ENCODE measurements around the gene KIZ.

Gene KIZ

DNA sequence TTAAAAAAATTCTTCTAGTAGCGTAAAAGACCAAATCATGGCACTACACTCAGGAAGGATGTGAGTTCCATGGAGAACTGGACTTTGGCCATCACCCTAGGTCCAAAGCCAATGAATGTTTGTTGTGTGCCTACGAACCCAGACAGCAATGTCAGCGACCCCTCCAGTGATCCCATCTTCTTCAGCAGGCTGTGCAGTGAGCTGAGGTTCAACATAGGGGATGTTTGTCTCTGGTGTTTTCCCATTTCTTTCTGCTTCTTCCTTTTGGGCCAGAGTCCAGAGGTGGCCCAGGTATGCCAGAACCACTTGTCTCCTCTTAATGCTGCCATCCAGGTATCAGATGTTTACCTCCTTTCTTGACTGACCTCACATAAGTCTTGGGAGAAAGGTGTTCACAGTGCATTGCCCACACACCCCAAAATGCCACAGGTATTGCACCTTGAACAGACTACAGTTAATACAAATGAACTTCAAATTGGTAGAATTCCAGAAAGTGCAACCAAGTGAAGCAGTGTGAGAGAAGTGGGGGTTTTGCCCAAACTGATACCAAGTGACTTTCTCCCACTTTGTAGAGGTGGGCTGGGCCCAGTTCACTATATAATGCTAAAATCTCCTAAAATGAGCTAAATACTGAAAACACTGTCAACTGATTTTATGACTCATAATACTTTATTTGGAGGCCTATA, 14.1 kb downstream of the KIZ start:
- DNase-seq = no peak

DNA sequence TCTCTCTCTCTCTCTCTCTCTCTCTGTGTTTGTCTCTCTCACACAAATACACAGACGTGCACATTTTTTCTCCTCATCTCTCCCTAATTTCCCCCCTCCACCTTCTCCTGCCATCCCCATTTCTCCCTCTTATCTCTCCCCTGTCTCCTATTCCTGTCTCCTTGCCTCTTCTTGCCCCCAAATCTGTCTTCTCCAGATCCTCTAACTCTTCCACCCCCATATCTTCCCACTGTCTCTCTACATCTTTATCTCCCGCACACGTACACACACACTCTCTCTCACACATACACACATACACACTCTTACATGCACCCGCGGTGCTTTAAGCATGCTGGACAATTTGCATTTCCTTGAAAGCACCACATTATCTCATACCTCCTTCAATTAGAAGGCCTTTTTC, 15.9 kb downstream of the KIZ start:
- peak; percentile 42 for DNase-seq

DNA sequence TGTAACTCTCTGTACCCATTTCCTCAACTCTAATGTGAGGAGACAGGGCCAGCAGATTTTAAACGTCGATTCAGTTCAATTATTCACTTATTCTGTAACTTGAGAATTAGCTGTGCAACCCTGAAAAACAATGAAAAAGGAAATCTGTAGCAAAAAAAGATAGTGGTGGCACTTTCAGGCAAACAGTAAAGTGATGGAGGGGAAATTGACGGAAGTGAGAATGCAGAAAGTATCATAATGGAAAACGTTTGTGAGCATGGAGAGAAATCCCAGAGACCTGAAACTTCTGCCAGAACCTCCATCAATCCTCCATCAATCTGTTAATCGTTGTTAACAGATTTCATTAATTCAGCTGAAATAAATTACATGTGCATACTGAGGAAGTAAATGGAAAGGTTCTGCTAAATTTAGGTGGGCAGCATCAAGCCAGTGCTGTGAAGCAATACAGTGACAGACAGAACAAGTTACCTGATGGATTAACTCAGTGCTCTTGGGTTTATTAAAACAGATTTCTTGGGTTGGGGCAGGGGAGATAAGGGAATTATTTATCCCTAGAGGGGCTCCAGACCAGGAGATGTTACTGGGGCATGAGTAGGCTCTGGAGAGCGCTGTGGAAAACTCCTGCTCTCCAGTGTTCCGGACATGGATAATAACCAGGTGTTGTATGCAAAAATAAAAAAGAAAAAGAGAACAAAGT, 17.5 kb downstream of the KIZ start:
- DNase-seq = no peak

DNA sequence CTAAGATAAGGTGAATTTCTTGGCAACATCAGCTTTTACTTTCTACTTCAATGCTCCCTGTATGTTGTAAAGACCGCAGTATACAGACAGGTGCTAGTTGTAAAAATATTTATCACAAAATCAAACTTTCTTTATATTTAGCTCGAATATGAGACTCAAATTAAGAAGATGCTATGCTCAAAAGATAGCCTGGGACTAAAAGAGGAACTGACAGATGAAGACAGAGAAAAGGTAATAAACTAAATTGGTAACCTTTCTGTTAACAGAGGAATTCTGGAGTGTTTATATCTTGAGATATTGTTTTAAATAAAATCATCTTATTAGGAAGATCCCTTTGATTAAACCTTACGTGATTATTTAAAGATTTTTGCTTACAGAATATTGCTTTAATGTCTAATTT, 19.5 kb downstream of the KIZ start:
- DNase-seq = no peak

DNA sequence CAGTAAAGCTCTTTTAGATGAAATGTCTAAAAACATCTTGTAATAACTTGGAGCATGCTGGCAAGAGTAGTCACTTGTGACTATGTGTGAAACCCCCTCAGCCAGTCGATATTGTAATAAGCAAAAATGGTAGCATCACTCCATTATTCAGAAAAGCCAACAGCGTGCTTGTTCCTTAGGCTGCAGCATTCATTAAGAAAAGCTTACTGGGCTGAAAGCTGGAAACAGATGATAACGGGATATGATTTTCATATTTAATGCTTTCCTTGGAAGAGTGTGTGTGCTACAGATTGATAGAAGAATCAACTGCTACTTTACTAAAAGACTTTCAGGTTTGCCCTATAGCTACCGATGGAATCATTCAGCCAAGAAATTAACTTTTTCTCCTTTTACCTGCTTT, 20.3 kb downstream of the KIZ start:
- no peak for DNase-seq

DNA sequence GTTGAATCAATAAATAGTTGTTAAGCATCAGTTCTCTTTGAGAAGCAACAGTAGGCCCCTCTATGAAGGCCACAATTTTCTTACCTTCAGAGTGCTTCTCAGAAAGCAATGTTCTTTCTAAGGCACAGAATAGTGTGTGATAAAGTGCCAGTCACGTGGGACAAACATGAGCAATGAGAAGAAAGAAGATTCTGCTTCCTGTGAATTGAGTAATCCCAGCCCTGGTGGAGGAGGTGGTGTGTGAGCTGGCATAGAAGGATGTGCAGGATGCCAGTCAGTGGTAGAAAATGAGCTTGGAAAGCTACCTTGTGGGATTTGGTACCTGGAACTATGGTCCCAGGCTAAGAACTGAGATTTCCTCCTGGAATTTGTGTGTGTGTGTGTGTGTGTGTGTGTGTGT, 21.7 kb downstream of the KIZ start:
- no peak for DNase-seq

DNA sequence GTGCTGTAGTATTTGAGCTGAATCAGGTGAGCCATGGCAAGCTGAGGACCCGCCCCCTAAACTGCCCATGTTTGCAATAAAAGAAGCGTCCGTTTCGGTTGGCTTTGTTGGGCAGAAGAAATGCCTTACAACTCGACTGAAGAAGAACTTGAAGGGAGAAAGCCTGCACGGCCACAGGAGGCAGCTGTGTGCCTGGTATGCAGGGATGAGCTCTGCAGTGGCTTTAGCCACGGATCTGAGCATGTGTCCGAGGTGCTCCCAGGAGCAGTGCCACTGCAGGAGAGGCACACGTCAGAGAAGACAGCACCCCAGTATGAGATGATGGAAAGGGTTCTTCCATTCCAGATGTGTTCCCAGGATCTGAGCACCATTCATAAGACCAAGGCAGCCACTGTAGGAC, 23.5 kb downstream of the KIZ start:
- no peak for DNase-seq

DNA sequence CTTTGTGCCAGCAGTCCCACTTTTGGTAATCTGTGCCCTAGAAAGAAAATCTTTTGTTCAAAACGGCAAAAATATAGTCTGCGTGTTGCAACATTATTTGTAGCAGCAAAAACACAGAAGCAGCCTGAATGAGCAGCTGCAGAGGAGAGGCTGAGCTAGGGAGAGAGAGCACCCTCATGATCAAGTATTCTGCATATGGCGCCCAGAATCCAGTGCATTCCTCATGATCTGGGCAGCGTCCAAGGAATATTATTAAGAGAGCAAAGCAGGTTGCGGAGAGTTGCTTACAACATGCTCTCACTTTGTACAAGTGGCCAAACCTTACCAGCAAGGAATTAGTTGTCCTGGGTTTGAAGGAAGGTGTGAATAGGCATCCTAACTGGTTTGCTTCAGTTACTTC, 25.9 kb downstream of the KIZ start:
- DNase-seq = no peak

DNA sequence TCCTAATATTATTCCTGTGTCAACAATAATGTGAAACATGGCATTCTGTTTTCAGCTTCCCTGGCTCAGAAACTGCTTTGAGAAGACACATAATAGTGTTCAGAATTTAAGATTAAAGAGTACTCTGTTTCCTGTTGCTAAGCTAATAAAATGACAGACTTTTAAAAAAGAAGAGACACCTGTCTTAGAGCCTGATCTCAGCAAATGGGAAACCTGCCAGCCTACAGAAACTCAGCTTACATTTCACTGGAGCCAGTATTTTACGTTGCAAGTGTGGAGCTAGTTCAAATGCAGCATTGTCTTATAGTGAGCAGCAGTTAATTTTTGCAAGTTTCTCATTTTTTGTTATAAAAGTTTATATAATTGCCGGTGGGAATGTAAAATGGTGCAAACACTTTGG, 28.8 kb downstream of the KIZ start:
- DNase-seq = no peak

DNA sequence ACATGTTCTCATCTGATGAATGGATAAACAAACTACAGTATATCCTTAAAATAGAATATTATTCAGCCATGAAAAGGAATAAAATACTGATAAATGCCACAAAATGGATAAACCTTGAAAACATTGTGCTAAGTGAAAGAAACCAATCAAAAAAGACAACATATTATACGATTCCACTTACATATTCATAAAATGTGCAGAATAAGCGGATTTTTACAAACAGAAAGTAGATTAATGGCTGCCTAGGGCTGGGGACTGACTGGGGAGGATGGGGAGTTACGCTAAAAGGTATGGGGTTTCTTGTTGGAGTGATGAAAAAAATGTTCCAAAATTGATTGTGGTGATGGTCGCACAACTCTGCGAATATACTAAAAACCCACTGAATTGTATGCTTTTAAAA, 29.4 kb downstream of the KIZ start:
- DNase-seq = no peak

DNA sequence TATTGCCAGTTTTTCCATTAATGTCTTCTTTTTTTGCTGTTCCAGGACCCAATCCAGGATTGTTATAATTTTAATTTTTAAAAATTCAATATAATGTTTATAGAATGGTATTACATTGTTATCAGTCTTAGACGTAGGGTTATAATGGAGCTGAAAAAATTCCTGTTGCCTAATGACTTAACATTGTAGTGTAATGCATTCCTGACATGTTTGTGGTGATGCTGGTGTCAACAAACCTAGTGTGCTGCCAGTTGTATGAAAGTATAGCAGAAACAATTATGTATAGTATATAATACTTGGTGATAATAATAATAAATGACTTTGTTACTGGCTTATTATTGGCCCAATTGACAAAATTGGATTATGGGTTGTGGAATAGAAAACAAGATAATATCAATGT, 30.4 kb downstream of the KIZ start:
- DNase-seq = no peak

DNA sequence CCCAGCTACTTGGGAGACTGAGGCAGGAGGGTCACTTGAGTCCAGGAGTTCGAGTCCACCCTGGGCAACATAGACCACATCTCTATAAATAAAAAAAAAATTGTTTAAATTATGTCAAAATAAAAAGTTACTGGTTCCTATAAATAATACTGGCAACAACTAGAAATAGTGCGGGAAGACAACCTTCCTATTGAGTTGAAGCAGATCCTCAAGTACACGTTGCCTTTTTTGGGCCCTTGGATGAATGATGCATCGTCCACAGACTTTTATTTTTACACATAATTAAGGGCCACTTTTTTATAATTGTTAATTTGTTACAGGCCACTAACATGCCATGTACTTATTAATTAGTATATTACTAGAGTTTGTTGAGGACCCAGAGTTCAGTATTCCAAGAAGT, 31.1 kb downstream of the KIZ start:
- DNase-seq = no peak

DNA sequence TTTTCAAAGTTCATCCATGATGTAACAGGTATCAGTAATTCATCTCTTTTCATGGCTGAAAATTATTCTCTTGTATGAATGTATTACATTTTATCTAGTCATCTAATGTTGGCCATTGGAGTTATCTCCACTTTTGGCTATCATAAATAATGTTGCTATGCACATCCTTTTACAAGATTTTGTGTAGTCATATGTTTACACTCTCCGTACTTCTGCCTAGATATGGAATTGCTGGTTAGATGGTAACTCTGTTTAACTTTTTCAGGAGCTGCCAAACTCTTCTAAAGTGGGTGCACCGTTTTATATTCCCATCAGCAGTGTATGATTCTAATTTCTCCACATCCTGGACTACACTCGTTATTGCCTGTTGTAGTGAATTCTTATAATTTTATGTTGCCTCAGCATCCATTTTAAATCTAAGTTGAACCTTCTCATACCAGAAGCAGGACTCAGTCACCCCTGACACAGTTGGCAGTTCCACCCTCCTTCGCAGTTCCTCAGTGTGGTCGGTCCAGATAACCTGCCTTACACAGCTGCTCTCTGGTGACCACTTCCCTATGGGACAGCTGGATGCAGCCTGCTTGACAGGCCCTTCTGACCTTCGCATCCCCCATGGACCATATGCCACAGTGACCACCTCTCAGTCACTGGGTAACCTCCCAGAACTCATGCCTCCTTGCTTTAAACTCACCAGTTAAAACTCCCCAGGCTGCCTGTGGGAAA, 33.9 kb downstream of the KIZ start:
- DNase-seq = no peak

DNA sequence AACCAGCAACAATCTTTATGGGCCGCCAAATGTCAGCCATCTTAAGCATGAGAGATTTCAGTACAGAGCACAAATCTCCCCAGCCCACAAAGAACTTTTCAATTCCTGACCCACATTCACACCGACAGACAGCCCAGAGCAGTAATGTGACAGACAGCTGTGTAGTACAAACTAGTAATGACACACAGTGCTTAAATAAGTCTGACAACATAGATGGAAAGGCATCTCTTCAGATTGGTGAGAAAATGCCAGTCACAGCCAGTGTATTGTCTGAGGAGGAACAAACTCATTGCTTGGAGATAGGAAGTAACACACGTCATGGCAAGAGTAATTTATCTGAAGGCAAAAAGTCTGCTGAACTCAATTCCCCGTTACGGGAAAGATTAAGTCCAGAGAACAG, 36.0 kb downstream of the KIZ start:
- DNase-seq = no peak

DNA sequence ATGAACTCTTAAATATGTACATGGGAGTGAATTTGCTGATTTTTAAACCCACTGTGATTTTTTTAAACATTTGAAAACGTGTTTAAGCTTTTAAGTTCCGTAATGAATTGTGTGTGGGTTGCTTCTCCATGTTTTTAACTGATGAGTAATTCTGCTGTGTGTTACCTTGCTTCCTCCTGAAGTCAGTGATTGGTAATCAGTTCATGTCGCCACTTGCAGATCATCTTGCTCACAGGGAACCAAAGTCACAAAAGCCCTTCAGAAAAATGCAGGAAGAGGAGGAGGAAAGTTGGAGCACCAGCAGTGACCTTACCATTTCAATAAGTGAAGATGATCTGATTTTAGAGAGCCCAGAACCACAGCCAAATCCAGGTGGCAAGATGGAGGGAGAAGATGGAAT, 36.7 kb downstream of the KIZ start:
- DNase-seq = no peak

DNA sequence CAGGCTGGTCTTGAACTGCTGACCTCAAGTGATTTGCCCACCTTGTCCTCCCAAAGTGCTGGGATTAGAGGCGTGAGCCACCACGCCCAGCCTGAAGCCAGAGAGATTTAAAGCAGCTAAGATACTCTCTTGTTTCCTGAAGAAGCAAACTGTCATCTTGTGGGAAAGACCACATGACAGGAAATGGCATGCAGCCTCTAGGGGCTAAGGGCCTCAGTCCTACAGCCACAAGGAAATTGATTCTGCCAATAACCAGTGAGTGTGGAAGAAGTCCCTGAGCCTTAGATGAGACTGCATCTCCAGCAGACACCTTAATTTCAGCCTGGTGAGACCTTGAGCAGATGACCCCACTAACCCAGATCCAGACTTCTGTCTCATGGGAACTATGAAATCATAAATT, 40.9 kb downstream of the KIZ start:
- no peak for DNase-seq

DNA sequence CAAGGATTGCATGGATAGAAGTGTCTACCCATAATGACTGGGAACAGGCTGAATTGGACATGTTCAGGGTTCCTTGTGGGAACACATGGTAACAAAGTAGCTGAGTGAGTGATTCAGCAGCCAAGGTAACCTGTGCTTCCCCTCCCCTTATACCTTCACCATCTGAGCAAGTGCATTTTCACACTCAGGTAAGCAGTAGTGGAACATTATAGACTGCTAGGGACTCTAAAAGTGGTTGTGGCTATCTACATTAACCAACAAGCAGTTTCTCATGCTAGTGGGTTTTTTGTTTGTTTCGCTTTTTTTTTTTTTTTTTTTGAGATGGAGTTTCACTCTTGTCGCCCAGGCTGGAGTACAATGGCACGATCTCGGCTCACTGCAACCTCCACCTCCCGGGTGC, 41.4 kb downstream of the KIZ start:
- DNase-seq = no peak

DNA sequence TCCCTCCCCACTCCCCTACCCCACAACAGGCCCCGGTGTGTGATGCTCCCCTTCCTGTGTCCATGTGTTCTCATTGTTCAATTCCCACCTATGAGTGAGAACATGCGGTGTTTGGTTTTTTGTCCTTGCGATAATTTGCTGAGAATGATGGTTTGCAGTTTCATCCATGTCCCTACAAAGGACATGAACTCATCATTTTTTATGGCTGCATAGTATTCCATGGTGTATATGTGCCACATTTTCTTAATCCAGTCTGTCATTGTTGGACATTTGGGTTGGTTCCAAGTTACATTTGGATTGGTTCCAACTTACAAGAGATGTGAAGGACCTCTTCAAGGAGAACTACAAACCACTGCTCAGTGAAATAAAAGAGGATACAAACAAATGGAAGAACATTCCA, 42.2 kb downstream of the KIZ start:
- peak; percentile 2 for DNase-seq

DNA sequence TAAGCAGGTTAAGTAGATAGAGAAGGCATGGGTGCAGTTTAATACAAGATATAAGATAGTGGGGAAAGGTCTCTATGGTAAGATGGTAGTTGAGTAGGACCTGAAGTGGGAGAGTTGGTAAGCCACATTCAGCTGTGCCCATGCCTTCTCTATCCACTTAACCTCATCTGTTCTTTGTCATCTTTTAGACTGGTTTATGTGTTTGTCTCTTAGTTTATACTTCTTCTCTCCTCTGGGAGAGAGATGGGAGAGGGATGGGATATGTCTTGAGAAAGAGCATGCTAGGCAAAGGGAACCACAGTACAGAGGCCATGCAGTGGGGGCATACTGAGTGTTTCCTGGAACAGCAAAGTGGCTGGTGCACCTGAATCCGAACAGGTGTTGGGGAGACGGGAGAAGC, 46.7 kb downstream of the KIZ start:
- DNase-seq = no peak

DNA sequence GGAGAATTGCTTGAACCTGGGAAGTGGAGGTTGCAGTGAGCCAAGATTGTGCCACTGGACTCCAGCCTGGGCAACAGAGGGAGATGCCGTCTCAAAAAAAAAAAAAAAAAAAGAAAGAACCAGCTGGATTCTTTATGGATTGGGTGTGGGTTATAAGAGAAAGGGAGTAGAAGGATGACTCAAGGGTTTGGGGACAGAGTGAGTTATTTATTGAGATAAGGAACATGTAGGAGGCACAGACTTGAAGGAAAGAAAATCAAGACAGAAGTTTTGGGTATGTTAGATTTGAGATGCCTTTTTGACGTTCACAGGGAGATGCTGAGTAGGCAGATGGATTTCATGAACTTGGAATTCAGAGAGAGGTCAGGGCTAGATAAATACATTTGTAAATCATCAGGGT, 47.6 kb downstream of the KIZ start:
- no peak for DNase-seq

DNA sequence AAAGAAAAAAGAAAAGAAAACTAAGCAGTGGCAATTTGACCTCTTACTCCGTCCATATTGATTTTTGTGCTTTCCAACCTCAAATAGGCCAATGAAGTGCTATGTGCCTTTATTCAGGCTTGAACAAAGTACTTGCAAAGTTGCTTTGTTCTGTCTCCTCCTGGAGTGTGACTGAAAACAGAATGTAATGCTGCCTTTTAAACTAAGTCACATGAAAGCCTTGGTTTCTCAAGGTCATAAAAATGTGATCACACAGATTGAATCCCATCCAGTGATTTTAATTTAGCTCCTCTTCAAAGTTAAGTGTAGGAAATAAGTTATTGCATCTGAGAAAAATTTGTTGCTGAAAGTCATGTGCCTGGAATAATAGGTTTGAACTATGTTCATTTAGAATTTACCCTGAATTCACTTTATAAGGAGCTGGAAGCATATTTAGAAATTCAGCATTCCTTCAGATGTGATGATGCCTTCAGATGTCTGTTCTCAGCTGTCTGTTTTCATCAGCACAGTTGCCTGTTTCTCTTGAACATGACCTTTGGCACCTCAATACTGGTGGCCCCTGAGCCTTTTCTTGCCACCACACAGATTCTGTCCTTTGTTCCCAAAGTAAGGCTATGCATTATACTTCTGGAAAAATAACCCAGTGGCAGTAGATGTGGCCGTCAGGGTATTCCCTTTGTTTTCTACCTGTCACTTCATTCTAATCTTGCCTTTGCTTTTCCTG, 48.8 kb downstream of the KIZ start:
- no peak for DNase-seq

DNA sequence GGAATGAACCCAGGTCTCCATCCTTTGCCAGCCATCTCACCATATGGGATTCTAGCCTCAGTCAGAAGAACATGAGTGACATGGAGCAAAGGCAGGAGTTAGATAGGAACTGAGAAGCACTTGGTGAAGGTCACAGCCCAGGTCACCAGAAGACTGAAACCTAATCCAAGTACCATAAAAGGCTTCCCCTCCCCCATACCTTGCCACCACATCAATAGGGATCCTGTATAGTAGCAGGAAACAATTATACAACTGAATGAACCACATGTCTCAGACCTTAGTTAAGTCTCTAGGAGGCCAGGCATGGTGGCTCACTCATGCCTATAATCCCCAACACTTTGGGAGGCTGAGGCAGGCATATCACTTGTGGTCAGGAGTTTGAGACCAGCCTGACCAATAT, 49.6 kb downstream of the KIZ start:
- peak; percentile 2 for DNase-seq

DNA sequence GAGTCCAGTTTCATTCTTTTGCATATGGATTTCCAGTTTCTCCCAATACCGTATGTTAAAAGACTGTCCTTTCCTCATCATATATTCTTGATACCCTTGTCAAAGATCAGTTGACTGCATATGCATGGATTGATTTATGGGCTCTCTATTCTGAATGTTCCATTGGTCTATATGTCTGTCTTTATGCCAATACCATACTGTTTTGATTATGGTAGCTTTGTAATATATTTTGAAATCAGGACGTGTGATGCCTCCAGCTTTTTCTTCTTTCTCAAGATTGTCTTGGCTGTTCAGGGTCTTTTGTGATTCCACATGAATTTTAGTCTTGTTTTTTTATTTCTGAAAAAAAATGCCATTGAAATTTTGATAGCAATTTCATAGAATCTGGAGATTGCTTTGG, 51.9 kb downstream of the KIZ start:
- no peak for DNase-seq

DNA sequence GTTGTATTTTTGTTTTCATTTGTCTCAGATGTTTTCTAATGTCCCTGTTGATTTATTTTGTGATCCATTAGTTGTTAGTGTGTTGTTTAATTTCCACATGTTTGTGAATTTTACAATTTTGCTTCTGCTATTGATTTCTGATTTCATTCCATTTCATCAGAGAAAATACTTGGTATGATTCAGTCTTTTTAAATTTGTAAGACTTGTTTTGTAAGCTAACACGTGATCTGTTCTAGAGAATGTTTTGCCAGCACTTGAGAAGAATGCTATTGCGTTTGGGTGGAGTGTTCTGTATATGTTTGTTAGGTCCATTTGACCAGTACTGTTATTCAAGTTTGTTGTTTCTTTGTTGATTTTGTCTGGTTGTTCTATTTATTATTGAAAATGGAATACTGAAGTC, 53.9 kb downstream of the KIZ start:
- no peak for DNase-seq

Data from NCI-H2029 (cell line).